Endothelial cell of umbilical vein (primary cell): ENCODE data around the gene RHAG. TPM values are rescaled to one million over a fixed set of nuclear protein-coding genes. Genes with fewer than 3 reads are reported as not detected.

Experiments used
- BruUV-seq: library from RNA; stranded (reverse); fragments of 400-500 nt; replicated peaks from 2 replicates; lab custom pipeline; 2021; lab: Mats Ljungman, UMichigan
- CTCF ChIA-PET: fragments of 300-600, 350-600 bp; sonication (Branson Sonifier 250); formaldehyde crosslinking; loops from one replicate; lab custom pipeline; 2021; ENCODE audit warnings: antibody characterized with exemption, inconsistent platforms; lab: Charles Lee
- POLR2A ChIA-PET: fragments of 300-600, 350-600 bp; sonication (Branson Sonifier 250); formaldehyde crosslinking; loops from one replicate; lab custom pipeline; 2021; ENCODE audit warnings: antibody characterized with exemption, inconsistent platforms; lab: Charles Lee
- DNase-seq: peaks from one replicate; pipeline ENCODE4 v3.0.0-alpha.2; 2011; ENCODE audit warnings: low read depth, low spot score
- FAIRE-seq: peaks from 2 replicates; lab custom pipeline; 2011; peaks lifted over from hg19 to GRCh38; lab: Jason Lieb, UNC
- H2AFZ ChIP-seq: 2 replicates; pipeline ENCODE4 v1.6.0; 2012; ENCODE audit warnings: low read depth, low read length, control low read depth, inconsistent platforms
- H3K27ac ChIP-seq: 2 replicates; pipeline ENCODE4 v1.5.1; 2011; ENCODE audit warnings: low read depth, mild to moderate bottlenecking, control low read depth, low read length, moderate library complexity; ENCODE audit not compliant: insufficient read depth
- H3K27me3 ChIP-seq, 2 experiments: 2 replicates each; pipeline versions ENCODE4 v1.6.0 to v1.6.1; 2011; ENCODE audit warnings: low read length in 2 of 2, mixed read lengths in 1 of 2; ENCODE audit not compliant: control insufficient read depth in 2 of 2, insufficient read depth in 2 of 2
- H3K36me3 ChIP-seq, 2 experiments: 2 replicates in 1 of 2; 3 replicates in 1 of 2; pipeline ENCODE4 v1.5.1; 2011; ENCODE audit warnings: low read length in 2 of 2, mild to moderate bottlenecking in 1 of 2, moderate library complexity in 1 of 2; ENCODE audit not compliant: control insufficient read depth in 2 of 2, insufficient read depth in 2 of 2; ENCODE audit errors: extremely low read depth in 1 of 2
- H3K4me1 ChIP-seq: 3 replicates; pipeline ENCODE4 v1.5.1; 2011; ENCODE audit warnings: mild to moderate bottlenecking, low read length; ENCODE audit not compliant: control insufficient read depth, insufficient read depth; ENCODE audit errors: extremely low read depth
- H3K4me2 ChIP-seq: 2 replicates; pipeline ENCODE4 v1.6.1; 2011; ENCODE audit warnings: low read length, control low read depth, mixed read lengths; ENCODE audit not compliant: insufficient read depth
- H3K4me3 ChIP-seq, 3 experiments: fragments of 200-600 bp in 1 of 3; sonication (generic), shearing (Covaris generic) in 1 of 3; replicated peaks in 1 of 3; 2 replicates each; pipeline ENCODE4 v1.5.1; 2011 to 2016; ENCODE audit warnings: control low read depth in 3 of 3, low read length in 3 of 3, mild to moderate bottlenecking in 2 of 3, inconsistent platforms in 1 of 3, low read depth in 1 of 3, moderate library complexity in 1 of 3; ENCODE audit not compliant: insufficient read depth in 1 of 3
- H3K79me2 ChIP-seq: 2 replicates; pipeline ENCODE4 v1.6.0; 2012; ENCODE audit warnings: low read length, inconsistent platforms; ENCODE audit not compliant: control insufficient read depth, insufficient read depth
- H3K9ac ChIP-seq: replicated peaks from 2 replicates; pipeline ENCODE3; 2011; ENCODE audit warnings: low read length, control low read depth; ENCODE audit not compliant: insufficient read depth; ENCODE audit errors: extremely low read depth
- H3K9me1 ChIP-seq: replicated peaks from 3 replicates; pipeline ENCODE4 v1.6.0; 2011; ENCODE audit warnings: mild to moderate bottlenecking, low read length; ENCODE audit not compliant: control insufficient read depth, insufficient read depth; ENCODE audit errors: extremely low read depth
- H3K9me3 ChIP-seq: replicated peaks from 2 replicates; pipeline ENCODE4 v1.5.1; 2012; ENCODE audit warnings: low read length, inconsistent platforms; ENCODE audit not compliant: control insufficient read depth, insufficient read depth
- H4K20me1 ChIP-seq: replicated peaks from 2 replicates; pipeline ENCODE3; 2011; ENCODE audit warnings: mild to moderate bottlenecking, low read length; ENCODE audit not compliant: control insufficient read depth, insufficient read depth; ENCODE audit errors: extremely low read depth
- CTCF ChIP-seq, 2 donors: IDR thresholded peaks; 1 replicate in 1 of 2; 2 replicates in 1 of 2; pipeline ENCODE4 v1.5.1; 2011; ENCODE audit warnings: low read length in 2 of 2, mild to moderate bottlenecking in 2 of 2, moderate library complexity in 2 of 2, control low read depth in 1 of 2, inconsistent platforms in 1 of 2, low read depth in 1 of 2; ENCODE audit not compliant: insufficient read depth in 1 of 2; ENCODE audit errors: extremely low read depth in 1 of 2
- EZH2 ChIP-seq: IDR thresholded peaks from 2 replicates; pipeline ENCODE4 v1.6.1; 2012; ENCODE audit warnings: borderline replicate concordance, low read depth, mild to moderate bottlenecking, moderate library complexity, low read length, inconsistent platforms; ENCODE audit not compliant: severe bottlenecking
- FOS ChIP-seq: IDR thresholded peaks from 2 replicates; pipeline ENCODE4 v1.6.1; 2011; ENCODE audit warnings: mild to moderate bottlenecking, low read length, moderate library complexity, borderline replicate concordance; ENCODE audit not compliant: insufficient read depth
- GATA2 ChIP-seq: IDR thresholded peaks from 2 replicates; pipeline ENCODE4 v1.7.0; 2011; ENCODE audit warnings: low read depth, mild to moderate bottlenecking, moderate library complexity, mixed read lengths, low read length; ENCODE audit not compliant: insufficient read length, insufficient read depth
- JUN ChIP-seq: IDR thresholded peaks from 2 replicates; pipeline ENCODE4 v1.6.1; 2011; ENCODE audit warnings: borderline replicate concordance, low read depth; ENCODE audit not compliant: insufficient read length, insufficient read depth
- MAX ChIP-seq: IDR thresholded peaks from 2 replicates; pipeline ENCODE4 v1.6.1; 2011; ENCODE audit not compliant: insufficient read depth, insufficient read length
- MYC ChIP-seq: IDR thresholded peaks from one replicate; pipeline ENCODE4 v1.6.1; 2011; ENCODE audit warnings: mild to moderate bottlenecking, low read depth, low read length
- POLR2A ChIP-seq: IDR thresholded peaks from 2 replicates; pipeline ENCODE4 v1.6.1; 2012; ENCODE audit warnings: low read depth, mild to moderate bottlenecking, control low read depth, low read length
- POLR2AphosphoS5 ChIP-seq: IDR thresholded peaks from 2 replicates; pipeline ENCODE4 v1.6.1; 2012; ENCODE audit warnings: low read depth, mild to moderate bottlenecking, control low read depth, low read length, moderate library complexity; ENCODE audit not compliant: insufficient read depth
- dilution Hi-C: fragments of 300-500 bp; cut with MboI; formaldehyde crosslinking; loops from one replicate; pipeline ENCODE4 v1.15.0; 2019; ENCODE audit warnings: low sequenced_read_pairs; ENCODE audit not compliant: extremely low pct_ligation_motif_present
- intact Hi-C: fragments of 100-400 bp; cut with micrococcal nuclease; formaldehyde crosslinking; loops from one replicate; pipeline ENCODE4 v1.10.0; 2022
- polyA plus RNA-seq, 4 experiments: library from polyadenylated mRNA; depleted of rRNA in 3 of 4; stranded (reverse) in 3 of 4; unstranded in 1 of 4; fragments of >200 nt; gene quantifications; 2 replicates each; pipeline versions ENCODE4 v1.2.1 to v1.2.3, GENCODE V29; 2011 to 2012; ENCODE audit warnings: missing spikeins in 1 of 4
- total RNA-seq: library from RNA; stranded (reverse); gene quantifications from 2 replicates; pipeline ENCODE4 v1.2.3, GENCODE V29; 2021

Gene RHAG
- total and polyA plus RNA-seq, 2 donors (not counting 3 experiments of a cell fraction or from before 2014, with no cell fraction given): not detected

- Histone ChIP-seq H4K20me1 (no peaks in the 10 kb centered on the region), H2AFZ (no peak overlapping the region), H3K4me2 (no peak overlapping the region), H3K79me2 (no peaks in the 10 kb centered on the region), H3K9ac (no peak overlapping the region), H3K9me3 (no peaks in the 10 kb centered on the region), H3K4me1 (no peaks in the 10 kb centered on the region), H3K36me3 (no peaks in the 10 kb centered on the region), H3K4me3 (no peak overlapping the region), H3K27ac (no peak overlapping the region), H3K27me3 (peaks cover 0 to 2% of the 10 kb centered on the region in 2 experiments), H3K9me1 (no peaks in the 10 kb centered on the region)
- no TSS peak for BruUV-seq
- CTCF ChIA-PET: no interaction called here
- POLR2A ChIA-PET: no interaction called here
- TF ChIP-seq FOS (no peak), GATA2 (no peak), POLR2AphosphoS5 (no peak), MAX (no peak), EZH2 (no peak), JUN (no peak), MYC (no peak)
- dilution Hi-C loops (no loop called here), intact Hi-C loops (no loop called here)
- FAIRE-seq (no peak), DNase-seq (no peak)
Observed at GRCh38 chr6:49653942-49654341, 17.3 kb upstream of the RHAG start.

- ChIA-PET CTCF (no interaction called here), POLR2A (no interaction called here)
- no peak overlapping the region for H3K27ac ChIP-seq
- dilution Hi-C loops (no loop called here), intact Hi-C loops (no loop called here)
- H3K79me2 ChIP-seq: no peaks in the 10 kb centered on the region
- H4K20me1 ChIP-seq: no peaks in the 10 kb centered on the region
- no peaks in the 10 kb centered on the region for H3K4me1 ChIP-seq
- H3K4me3 ChIP-seq: no peak overlapping the region
- TF ChIP-seq CTCF (IDR thresholded peaks at IDR 0.05; ENCODE audit: extremely low read depth in 1 of 2, insufficient read depth in 1 of 2, low read depth in 1 of 2, low read length in 2 of 2): no peak
- no peak for TF ChIP-seq MYC
- TF ChIP-seq MAX: no peak
- TF ChIP-seq POLR2A: no peak
- no peak for TF ChIP-seq POLR2AphosphoS5
- H3K36me3 ChIP-seq: no peaks in the 10 kb centered on the region
- peaks cover 0 to 2% of the 10 kb centered on the region in 2 experiments for H3K27me3 ChIP-seq
- no peak overlapping the region for H2AFZ ChIP-seq
- H3K9ac ChIP-seq: no peak overlapping the region
- no peak overlapping the region for H3K4me2 ChIP-seq
- FAIRE-seq (no peak), DNase-seq (no peak)
- no peaks in the 10 kb centered on the region for H3K9me1 ChIP-seq
- H3K9me3 ChIP-seq: no peaks in the 10 kb centered on the region
- BruUV-seq: no TSS peak
Observed at GRCh38 chr6:49653438-49653837, 16.8 kb upstream of the RHAG start.
